ENCODE results near the gene NCAPH2. TPM values are rescaled to one million over a fixed set of nuclear protein-coding genes. Genes with fewer than 3 reads are reported as not detected.
"Not testable (repeated sequence)": the region's sequence is repeated elsewhere in the genome, so short reads cannot be mapped to it uniquely, and the experiment has no call there.

The NCAPH2 gene
- total RNA-seq, 4 donors from 2014 or later = 26.5 to 64.7 (median 41.6) TPM

DNA sequence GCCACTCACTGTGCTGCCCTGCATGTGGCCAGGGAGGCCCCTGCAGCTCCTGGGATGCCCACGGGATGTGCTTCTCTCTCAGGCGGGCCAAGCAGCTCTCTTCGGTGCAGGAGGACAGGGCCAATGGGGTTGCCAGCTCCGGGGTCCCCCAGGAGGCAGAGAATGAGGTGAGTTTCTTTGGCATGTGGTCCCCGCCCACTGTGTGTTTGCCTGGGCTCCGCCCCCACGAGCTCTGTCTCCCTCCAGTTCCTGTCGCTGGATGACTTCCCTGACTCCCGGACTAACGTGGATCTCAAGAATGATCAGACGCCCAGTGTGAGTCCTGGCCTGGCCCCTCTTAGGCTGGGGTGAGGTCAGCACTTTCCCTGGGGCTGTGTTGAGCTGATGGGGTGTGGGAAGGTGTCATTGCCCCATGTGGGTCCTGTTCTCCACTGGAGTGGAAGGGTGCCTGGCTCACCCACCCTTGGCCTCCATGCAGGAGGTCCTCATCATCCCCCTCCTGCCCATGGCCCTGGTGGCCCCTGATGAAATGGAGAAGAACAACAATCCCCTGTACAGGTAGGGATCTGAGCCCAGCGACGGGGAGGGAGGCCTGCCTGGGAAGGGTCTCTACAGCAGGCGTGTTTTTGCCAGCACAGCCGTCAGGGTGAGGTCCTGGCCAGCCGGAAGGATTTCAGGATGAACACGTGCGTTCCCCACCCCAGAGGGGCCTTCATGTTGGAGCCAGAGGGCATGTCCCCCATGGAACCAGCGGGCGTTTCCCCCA lies 9.7 kb downstream of the NCAPH2 start:
- Histone ChIP-seq H3K4me1 (no peaks in the 10 kb centered on the region), H3K27me3 (no peaks in the 10 kb centered on the region), H3K36me3 (peaks cover 0 to 21% (median 7%) of the 10 kb centered on the region in 4 donors), H3K4me3 (no peak overlapping the region), H3K27ac (no peak overlapping the region), H3K9me3 (no peaks in the 10 kb centered on the region)
- 91% methylated on average over 20 of the region's 20 CpGs; no CpG with 5 or more reads in 1 of the 2 donors for WGBS, 2 donors (ENCODE audit: low coverage in 1 of 2)
- TF ChIP-seq EP300 (IDR thresholded peaks at IDR 0.05; ENCODE audit: low read depth) (no peak), POLR2A (IDR thresholded peaks at IDR 0.05) (no peak), POLR2AphosphoS5 (IDR thresholded peaks at IDR 0.05) (no peak)
- TF ChIP-seq, protein P1, sequence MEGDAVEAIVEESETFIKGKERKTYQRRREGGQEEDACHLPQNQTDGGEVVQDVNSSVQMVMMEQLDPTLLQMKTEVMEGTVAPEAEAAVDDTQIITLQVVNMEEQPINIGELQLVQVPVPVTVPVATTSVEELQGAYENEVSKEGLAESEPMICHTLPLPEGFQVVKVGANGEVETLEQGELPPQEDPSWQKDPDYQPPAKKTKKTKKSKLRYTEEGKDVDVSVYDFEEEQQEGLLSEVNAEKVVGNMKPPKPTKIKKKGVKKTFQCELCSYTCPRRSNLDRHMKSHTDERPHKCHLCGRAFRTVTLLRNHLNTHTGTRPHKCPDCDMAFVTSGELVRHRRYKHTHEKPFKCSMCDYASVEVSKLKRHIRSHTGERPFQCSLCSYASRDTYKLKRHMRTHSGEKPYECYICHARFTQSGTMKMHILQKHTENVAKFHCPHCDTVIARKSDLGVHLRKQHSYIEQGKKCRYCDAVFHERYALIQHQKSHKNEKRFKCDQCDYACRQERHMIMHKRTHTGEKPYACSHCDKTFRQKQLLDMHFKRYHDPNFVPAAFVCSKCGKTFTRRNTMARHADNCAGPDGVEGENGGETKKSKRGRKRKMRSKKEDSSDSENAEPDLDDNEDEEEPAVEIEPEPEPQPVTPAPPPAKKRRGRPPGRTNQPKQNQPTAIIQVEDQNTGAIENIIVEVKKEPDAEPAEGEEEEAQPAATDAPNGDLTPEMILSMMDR (IDR thresholded peaks at IDR 0.05) = no peak
- intact Hi-C loops (cut with DNase I; ENCODE audit: low total_unique reads) (no loop called here), in situ Hi-C loops (cut with MboI; ENCODE audit: low pct_ligation_motif_present in 1 of 4, low pct_unique_long_range_greater_than_20kb in 1 of 4, low sequenced_read_pairs in 3 of 4) (no loop called here)
- no peak for DNase-seq

DNA sequence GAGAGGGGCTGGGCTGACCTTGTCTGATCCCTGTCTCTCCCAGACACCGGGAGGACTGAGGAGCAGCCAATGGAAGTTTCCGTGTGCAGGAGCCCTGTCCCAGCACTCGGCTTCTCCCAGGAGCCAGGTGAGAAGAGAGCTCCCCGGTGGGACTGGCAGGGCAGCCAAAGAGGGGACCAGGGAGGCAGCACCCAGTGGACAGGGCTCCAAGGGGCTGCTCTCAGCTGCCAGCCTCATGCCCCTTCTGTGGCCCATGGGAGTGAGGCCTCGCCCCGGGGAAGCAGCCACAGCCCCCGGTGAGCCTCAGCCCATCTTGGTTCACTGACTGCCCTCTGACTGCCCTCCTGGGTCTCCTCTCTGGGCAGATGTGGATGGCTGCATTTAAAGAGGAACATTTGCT lies 10.6 kb downstream of the NCAPH2 start:
- in situ Hi-C loops (cut with MboI; ENCODE audit: low pct_ligation_motif_present in 1 of 4, low pct_unique_long_range_greater_than_20kb in 1 of 4, low sequenced_read_pairs in 3 of 4) = no loop called here
- no peak for DNase-seq
- WGBS, 2 donors (ENCODE audit: low coverage in 1 of 2) = 97% methylated on average over 6 of the region's 7 CpGs; no CpG with 5 or more reads in 1 of the 2 donors
- H3K36me3 ChIP-seq = peaks cover 0 to 21% (median 10%) of the 10 kb centered on the region in 4 donors
- peaks cover 0 to 9% (median 5%) of the 10 kb centered on the region in 4 donors for H3K4me1 ChIP-seq
- no peaks in the 10 kb centered on the region for H3K27me3 ChIP-seq
- no peak overlapping the region for H3K4me3 ChIP-seq
- H3K27ac ChIP-seq = no peak overlapping the region
- intact Hi-C loops (cut with DNase I; ENCODE audit: low total_unique reads) = no loop called here
- no peaks in the 10 kb centered on the region for H3K9me3 ChIP-seq
- TF ChIP-seq, protein P1 (IDR thresholded peaks at IDR 0.05) = no peak
- TF ChIP-seq EP300 (IDR thresholded peaks at IDR 0.05; ENCODE audit: low read depth) = no peak
- no peak for TF ChIP-seq POLR2AphosphoS5 (IDR thresholded peaks at IDR 0.05)
- no peak for TF ChIP-seq POLR2A (IDR thresholded peaks at IDR 0.05)

DNA sequence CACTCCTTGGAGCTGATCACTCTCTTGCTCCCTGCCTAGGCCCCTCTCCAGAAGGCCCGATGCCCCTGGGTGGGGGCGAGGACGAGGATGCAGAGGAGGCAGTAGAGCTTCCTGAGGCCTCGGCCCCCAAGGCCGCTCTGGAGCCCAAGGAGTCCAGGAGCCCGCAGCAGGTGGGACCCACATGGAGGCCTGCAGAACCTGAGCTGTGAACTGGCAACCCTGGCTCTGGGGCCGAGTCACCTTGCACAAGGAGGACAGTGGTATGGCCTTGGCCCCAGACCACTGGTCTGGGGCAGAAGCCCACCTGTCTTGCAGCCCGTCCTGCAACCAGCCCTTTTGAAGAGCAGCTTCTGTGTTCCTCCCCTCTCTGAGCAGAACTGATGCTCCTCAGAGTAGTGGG lies 11.1 kb downstream of the NCAPH2 start:
- H3K27me3 ChIP-seq = no peaks in the 10 kb centered on the region
- peaks cover 0 to 21% (median 10%) of the 10 kb centered on the region in 4 donors for H3K36me3 ChIP-seq
- in situ Hi-C loops (cut with MboI; ENCODE audit: low pct_ligation_motif_present in 1 of 4, low pct_unique_long_range_greater_than_20kb in 1 of 4, low sequenced_read_pairs in 3 of 4) = no loop called here
- 97% methylated on average over 3 of the region's 8 CpGs; no CpG with 5 or more reads in 1 of the 2 donors for WGBS, 2 donors (ENCODE audit: low coverage in 1 of 2)
- intact Hi-C loops (cut with DNase I; ENCODE audit: low total_unique reads) = no loop called here
- no peak overlapping the region for H3K4me3 ChIP-seq
- H3K4me1 ChIP-seq = peaks cover 4 to 14% (median 11%) of the 10 kb centered on the region in 4 donors
- DNase-seq = no peak
- H3K9me3 ChIP-seq = no peaks in the 10 kb centered on the region
- TF ChIP-seq EP300 (IDR thresholded peaks at IDR 0.05; ENCODE audit: low read depth) = no peak
- no peak for TF ChIP-seq POLR2A (IDR thresholded peaks at IDR 0.05)
- TF ChIP-seq POLR2AphosphoS5 (IDR thresholded peaks at IDR 0.05) = no peak
- TF ChIP-seq, protein P1 (IDR thresholded peaks at IDR 0.05) = no peak
- H3K27ac ChIP-seq = no peak overlapping the region

DNA sequence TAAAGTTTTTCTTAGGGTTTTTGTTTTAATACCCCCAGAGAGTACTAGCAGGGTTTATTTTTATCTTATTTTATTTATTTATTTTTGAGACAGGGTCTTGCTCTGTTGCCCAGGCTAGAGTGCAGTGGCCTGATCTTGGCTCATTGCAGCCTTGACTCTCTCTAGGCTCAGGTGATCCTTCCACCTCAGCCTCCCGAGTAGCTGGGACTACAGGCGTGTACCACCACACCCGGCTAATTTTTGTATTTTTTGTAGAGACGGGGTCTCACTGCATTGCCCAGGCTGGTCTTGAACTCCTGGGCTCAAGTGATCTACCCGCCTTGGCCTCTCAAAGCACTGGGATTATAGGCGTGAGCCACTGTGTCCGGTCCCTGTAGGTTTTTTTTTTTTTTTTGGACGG lies 12.2 kb downstream of the NCAPH2 start:
- 95 to 100% methylated on average over 7 to 8 of the region's 8 CpGs for WGBS, 2 donors (ENCODE audit: low coverage in 1 of 2)
- H3K27me3 ChIP-seq; DNase-seq; H3K27ac ChIP-seq; H3K4me3 ChIP-seq; in situ Hi-C loops (cut with MboI; ENCODE audit: low pct_ligation_motif_present in 1 of 4, low pct_unique_long_range_greater_than_20kb in 1 of 4, low sequenced_read_pairs in 3 of 4); H3K9me3 ChIP-seq; intact Hi-C loops (cut with DNase I; ENCODE audit: low total_unique reads): not testable (repeated sequence)
- Histone ChIP-seq H3K4me1 (peaks cover 9 to 24% (median 20%) of the 10 kb centered on the region in 4 donors), H3K36me3 (peaks cover 0 to 21% (median 10%) of the 10 kb centered on the region in 4 donors)
